ENCODE measurements around the gene C11orf71.

DNA sequence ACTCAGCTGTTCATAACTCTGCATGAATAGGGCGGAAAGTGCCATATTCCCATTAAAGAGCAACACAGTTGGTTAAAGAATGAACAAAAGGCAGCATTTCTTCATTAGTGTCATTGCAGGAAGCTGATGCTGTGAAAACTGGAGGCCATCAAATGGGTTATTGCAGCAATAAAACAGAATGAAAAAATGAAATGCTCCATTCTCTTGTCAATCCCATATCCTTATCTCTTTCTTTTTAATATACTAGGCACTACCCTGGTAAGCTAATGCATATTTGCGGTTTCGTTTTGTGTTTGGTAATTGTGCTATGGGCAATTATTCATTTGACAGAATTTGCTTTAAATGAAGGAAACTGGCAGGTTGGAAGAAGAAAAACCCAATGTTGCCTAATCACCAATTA lies 25.3 kb downstream of the C11orf71 start:
- TF ChIP-seq FOXK2 (IDR thresholded peaks at IDR 0.05) (no peak), TARDBP (IDR thresholded peaks at IDR 0.05) (no peak), HDGF (IDR thresholded peaks at IDR 0.05; ENCODE audit: borderline replicate concordance) (no peak)

Measured in HEK293T (cell line).